SHP77 (cell line): Measurements from ENCODE around the gene FRMD4A.

Experiments used
- DNase-seq, 2 experiments: peaks; one replicate each; lab custom pipeline; 2025; lab: John Stamatoyannopoulos, UW

The FRMD4A gene

GRCh38 chr10:13642293-13642692 lies 688.4 kb downstream of the FRMD4A start:
- DNase-seq, result no peak

GRCh38 chr10:13637894-13638293 lies 692.8 kb downstream of the FRMD4A start:
- DNase-seq, result no peak

- no peak for DNase-seq
Observed at GRCh38 chr10:13637303-13637856, 693.3 kb downstream of the FRMD4A start.

- no peak for DNase-seq
Observed at GRCh38 chr10:13636776-13637175, 693.9 kb downstream of the FRMD4A start.

GRCh38 chr10:13634207-13634606 lies 696.5 kb downstream of the FRMD4A start:
- no peak for DNase-seq

GRCh38 chr10:13633689-13634088 lies 697.0 kb downstream of the FRMD4A start:
- no peak for DNase-seq

- no peak for DNase-seq
Observed at GRCh38 chr10:13632884-13633440, 697.8 kb downstream of the FRMD4A start.

GRCh38 chr10:13632440-13632839 lies 698.3 kb downstream of the FRMD4A start:
- DNase-seq, result no peak

- no peak for DNase-seq
Observed at GRCh38 chr10:13631594-13631993, 699.1 kb downstream of the FRMD4A start.

- DNase-seq, result no peak
Observed at GRCh38 chr10:13630231-13630630, 700.5 kb downstream of the FRMD4A start.

- no peak for DNase-seq
Observed at GRCh38 chr10:13629116-13629515, 701.6 kb downstream of the FRMD4A start.

- DNase-seq, result no peak
Observed at GRCh38 chr10:13628661-13629060, 702.1 kb downstream of the FRMD4A start.

GRCh38 chr10:13627459-13628310 lies 703.0 kb downstream of the FRMD4A start:
- DNase-seq, result no peak

GRCh38 chr10:13624630-13625029 lies 706.1 kb downstream of the FRMD4A start:
- no peak for DNase-seq

GRCh38 chr10:13621931-13622330 lies 708.8 kb downstream of the FRMD4A start:
- DNase-seq, result no peak

- no peak for DNase-seq
Observed at GRCh38 chr10:13617116-13617515, 713.6 kb downstream of the FRMD4A start.

GRCh38 chr10:13615650-13616300 lies 714.9 kb downstream of the FRMD4A start:
- DNase-seq, result no peak

GRCh38 chr10:13614530-13615332 lies 716.0 kb downstream of the FRMD4A start:
- no peak for DNase-seq

GRCh38 chr10:13613519-13613918 lies 717.2 kb downstream of the FRMD4A start:
- DNase-seq, result no peak

GRCh38 chr10:13612654-13613373 lies 717.9 kb downstream of the FRMD4A start:
- no peak for DNase-seq

GRCh38 chr10:13608246-13608853 lies 722.4 kb downstream of the FRMD4A start:
- no peak for DNase-seq
